Right lobe of liver (tissue), 6 donors: ENCODE results near the gene SEMA4C. TPM values are rescaled to one million over a fixed set of nuclear protein-coding genes. Genes with fewer than 3 reads are reported as not detected.
A peak's percentile ranks its signal among the peaks of the same experiment; 100 is the strongest.

Experiments used
- ATAC-seq, 4 donors: fragments of 200-7000 bp; cut with Tn5 transposase; one replicate each; pipeline ENCODE4 v1.9.1; 2020; ENCODE audit warnings: mild to moderate bottlenecking in 4 of 4, moderate library complexity in 4 of 4
- DNase-seq, 3 donors: peaks; one replicate each; pipeline ENCODE4 v3.0.0-alpha.2; 2020
- H3K27ac ChIP-seq, 3 donors: fragments of 200-600 bp; one replicate each; pipeline ENCODE4 v1.8.0; 2022
- H3K27me3 ChIP-seq, 2 donors: fragments of 200-600 bp; one replicate each; pipeline ENCODE4 v1.8.0; 2022
- H3K36me3 ChIP-seq, 4 donors: fragments of 200-600 bp; sonication (generic) in 1 of 4; one replicate each; pipeline versions ENCODE4 v1.5.1 to v1.8.0; 2017 to 2022; ENCODE audit warnings: control low read depth in 1 of 4
- H3K4me1 ChIP-seq, 4 donors: fragments of 200-600 bp; sonication (generic) in 1 of 4; one replicate each; pipeline versions ENCODE4 v1.5.1 to v1.8.0; 2017 to 2022; ENCODE audit warnings: control low read depth in 1 of 4
- H3K4me3 ChIP-seq, 3 donors: fragments of 200-600 bp; one replicate each; pipeline ENCODE4 v1.8.0; 2022
- H3K9me3 ChIP-seq, 4 donors: fragments of 200-600 bp; sonication (generic) in 1 of 4; one replicate each; pipeline versions ENCODE4 v1.5.1 to v1.8.0; 2017 to 2022; ENCODE audit warnings: control low read depth in 1 of 4
- CTCF ChIP-seq, 4 donors: fragments of 200-600 bp in 3 of 4; fragments of 450-650 bp in 1 of 4; IDR thresholded peaks; one replicate each; pipeline versions ENCODE4 v1.5.1 to v1.8.0; 2016 to 2022; ENCODE audit warnings: antibody characterized with exemption in 4 of 4, mild to moderate bottlenecking in 2 of 4
- POLR2A ChIP-seq: fragments of 450-650 bp; IDR thresholded peaks from one replicate; pipeline ENCODE4 v1.6.1; 2017; ENCODE audit warnings: antibody characterized with exemption, mild to moderate bottlenecking
- WGBS: methylation state at CpG from one replicate; pipeline ENCODE4 v1.1.6; 2018; ENCODE audit warnings: low coverage, low lambda C conversion rate; ENCODE audit not compliant: insufficient coverage; ENCODE audit errors: missing lambda C conversion rate; 5-methylcytosine and 5-hydroxymethylcytosine counted together
- intact Hi-C, 2 donors: fragments of 100-400 bp; cut with DNase I; formaldehyde crosslinking; loops; one replicate each; pipeline versions ENCODE4 v1.11.2 to v1.14.1; 2022
- total RNA-seq, 6 experiments: library from RNA; depleted of rRNA in 2 of 6; stranded (reverse); fragments of >200 nt in 2 of 6; fragmentation: NEBNext Ultra II Directional in 3 of 6; extraction: Animal tissue kit (Norgen Biotek cat#: 25700) in 3 of 6; gene quantifications; one replicate each; pipeline versions ENCODE4 v1.1.0 to v1.2.4, GENCODE V29; 2016 to 2023
- donor health status: DM: no; HTN: yes; CAD: no.
- donor health status: DM: no; HTN: no; CAD: no.
- donor health status: DM: no; HTN: no; CAD: no.
- donor health status: DM: no; HTN: yes; CAD: no.
- donor health status: DM: no; HTN: yes; CAD: no.

The SEMA4C gene
- total RNA-seq, 6 experiments from 2014 or later: 11.9 to 18.9 (median 12.6) TPM

GRCh38 chr2:96847586-96847985 is 22.3 kb downstream of the SEMA4C start:
- peak in 3 of 4 donors; percentile 7 to 19 (median 10) for ATAC-seq
- Histone ChIP-seq H3K9me3 (no peaks in the 10 kb centered on the region), H3K27ac (peak overlapping the region in 2 of 3 donors; percentile 6 to 25), H3K4me1 (peaks cover 0 to 14% (median 6%) of the 10 kb centered on the region in 4 donors), H3K27me3 (no peaks in the 10 kb centered on the region), H3K36me3 (peaks cover 0 to 42% (median 5%) of the 10 kb centered on the region in 4 donors), H3K4me3 (no peak overlapping the region)
- intact Hi-C loops: no loop called here
- DNase-seq: no peak
- TF ChIP-seq CTCF (IDR thresholded peaks at IDR 0.05): no peak
- TF ChIP-seq POLR2A: no peak
- whole genome bisulfite sequencing: 32% methylated on average over 3 of the region's 10 CpGs

- Histone ChIP-seq H3K4me3 (no peak overlapping the region), H3K4me1 (peaks cover 0 to 14% (median 6%) of the 10 kb centered on the region in 4 donors), H3K36me3 (peaks cover 0 to 37% (median 3%) of the 10 kb centered on the region in 4 donors), H3K27ac (no peak overlapping the region), H3K9me3 (no peaks in the 10 kb centered on the region), H3K27me3 (no peaks in the 10 kb centered on the region)
- intact Hi-C loops: no loop called here
- TF ChIP-seq POLR2A (no peak), CTCF (IDR thresholded peaks at IDR 0.05) (no peak)
- ATAC-seq (no peak), DNase-seq (no peak)
- WGBS: 98% methylated on average over 5 of the region's 5 CpGs
Measured at GRCh38 chr2:96846825-96847224, 23.1 kb downstream of the SEMA4C start.

- no peak for DNase-seq
- TF ChIP-seq CTCF (IDR thresholded peaks at IDR 0.05): no peak
- no peak for TF ChIP-seq POLR2A
Measured at GRCh38 chr2:96844405-96844808, 25.5 kb downstream of the SEMA4C start.

GRCh38 chr2:96843538-96844268 is 26.2 kb downstream of the SEMA4C start, which contains the start of gene ANKRD23:
TSS of gene ANKRD23 (minus strand) at chr2:96844021. CDS start at chr2:96843992, 29 bp downstream.
- intact Hi-C loops: no loop called here
- Histone ChIP-seq H3K4me1 (peaks cover 0 to 11% (median 5%) of the 10 kb centered on the region in 4 donors), H3K9me3 (no peaks in the 10 kb centered on the region), H3K36me3 (peaks cover 0 to 11% (median 3%) of the 10 kb centered on the region in 4 donors), H3K4me3 (no peak within 1 kb of the TSS), H3K27me3 (no peaks in the 10 kb centered on the region), H3K27ac (no peak within 1 kb of the TSS)
- 87% methylated on average over 10 of the region's 14 CpGs for WGBS
- DNase-seq (no peak), ATAC-seq (no peak)
- TF ChIP-seq POLR2A: no peak
- no peak for TF ChIP-seq CTCF (IDR thresholded peaks at IDR 0.05)

More at GRCh38 chr2:96844405-96844808, 25.5 kb downstream of the SEMA4C start:
- intact Hi-C loops: no loop called here
- H3K4me1 ChIP-seq: peaks cover 0 to 14% (median 6%) of the 10 kb centered on the region in 4 donors
- ATAC-seq: no peak
- H3K27ac ChIP-seq: no peak overlapping the region
- H3K4me3 ChIP-seq: no peak overlapping the region
- 98% methylated on average over 4 of the region's 17 CpGs for WGBS
- H3K9me3 ChIP-seq: no peaks in the 10 kb centered on the region
- H3K36me3 ChIP-seq: peaks cover 0 to 13% (median 3%) of the 10 kb centered on the region in 4 donors
- H3K27me3 ChIP-seq: no peaks in the 10 kb centered on the region
